Esophagus squamous epithelium (tissue), 5 donors: ENCODE results near the gene TSPAN7. TPM values are rescaled to one million over a fixed set of nuclear protein-coding genes. Genes with fewer than 3 reads are reported as not detected.

Experiments
- DNase-seq: peaks from one replicate; lab custom pipeline; 2025; lab: John Stamatoyannopoulos, UW
- H3K27ac ChIP-seq, 4 donors: fragments of 200-600 bp; sonication (generic); one replicate each; pipeline ENCODE4 v1.5.1; 2016 to 2019; ENCODE audit warnings: mild to moderate bottlenecking in 1 of 4
- H3K27me3 ChIP-seq, 4 donors: fragments of 200-600 bp; sonication (generic); 1 replicate in 3 of 4; 2 replicates in 1 of 4; pipeline versions ENCODE4 v1.5.1 to v1.6.0; 2017 to 2021; ENCODE audit warnings: antibody characterized with exemption in 1 of 4
- H3K36me3 ChIP-seq, 3 donors: fragments of 200-600 bp; sonication (generic); one replicate each; pipeline ENCODE4 v1.5.1; 2016 to 2019
- H3K4me1 ChIP-seq, 3 donors: fragments of 200-600 bp; sonication (generic); one replicate each; pipeline ENCODE4 v1.5.1; 2017 to 2019
- H3K4me3 ChIP-seq, 4 donors: fragments of 200-600 bp; sonication (generic); 1 replicate in 3 of 4; 2 replicates in 1 of 4; pipeline ENCODE4 v1.5.1; 2016 to 2019; ENCODE audit warnings: mild to moderate bottlenecking in 2 of 4, moderate library complexity in 1 of 4
- H3K9me3 ChIP-seq, 3 donors: fragments of 200-600 bp; sonication (generic); one replicate each; pipeline ENCODE4 v1.5.1; 2016 to 2019
- POLR2A ChIP-seq, 4 donors: fragments of 450-650 bp; IDR thresholded peaks; one replicate each; pipeline ENCODE4 v1.6.1; 2017; ENCODE audit warnings: antibody characterized with exemption in 4 of 4, mild to moderate bottlenecking in 4 of 4, moderate library complexity in 3 of 4
- WGBS, 2 donors: methylation state at CpG; one replicate each; pipeline ENCODE4 v1.1.5; 2018; 5-methylcytosine and 5-hydroxymethylcytosine counted together
- intact Hi-C: fragments of 100-400 bp; cut with DNase I; formaldehyde crosslinking; loops from one replicate; pipeline ENCODE4 v1.15.0; 2022
- total RNA-seq, 4 donors: library from RNA; depleted of rRNA; stranded (reverse); fragments of >200 nt; gene quantifications; one replicate each; pipeline ENCODE4 v1.1.0, GENCODE V29; 2016
- TF ChIP-seq, protein P1 (sequence below), 6 experiments: fragments of 450-650 bp in 4 of 6; fragments of 200-600 bp in 2 of 6; sonication (generic) in 2 of 6; IDR thresholded peaks; one replicate each; pipeline ENCODE4 v1.5.1; 2016 to 2019; ENCODE audit warnings: antibody characterized with exemption in 6 of 6, mild to moderate bottlenecking in 4 of 6, moderate library complexity in 4 of 6
- donor health status: DM: yes; HTN: yes; CAD: no.

TSPAN7 gene
- total RNA-seq, 4 donors from 2014 or later, result 23.9 to 40.0 (median 33.8) TPM

- Histone ChIP-seq H3K36me3 (no peaks in the 10 kb centered on the region), H3K27me3 (no peaks in the 10 kb centered on the region), H3K9me3 (no peaks in the 10 kb centered on the region), H3K4me3 (no peak overlapping the region), H3K27ac (no peak overlapping the region), H3K4me1 (no peaks in the 10 kb centered on the region)
- TF ChIP-seq POLR2A (IDR thresholded peaks at IDR 0.05), result no peak
- TF ChIP-seq, protein P1, sequence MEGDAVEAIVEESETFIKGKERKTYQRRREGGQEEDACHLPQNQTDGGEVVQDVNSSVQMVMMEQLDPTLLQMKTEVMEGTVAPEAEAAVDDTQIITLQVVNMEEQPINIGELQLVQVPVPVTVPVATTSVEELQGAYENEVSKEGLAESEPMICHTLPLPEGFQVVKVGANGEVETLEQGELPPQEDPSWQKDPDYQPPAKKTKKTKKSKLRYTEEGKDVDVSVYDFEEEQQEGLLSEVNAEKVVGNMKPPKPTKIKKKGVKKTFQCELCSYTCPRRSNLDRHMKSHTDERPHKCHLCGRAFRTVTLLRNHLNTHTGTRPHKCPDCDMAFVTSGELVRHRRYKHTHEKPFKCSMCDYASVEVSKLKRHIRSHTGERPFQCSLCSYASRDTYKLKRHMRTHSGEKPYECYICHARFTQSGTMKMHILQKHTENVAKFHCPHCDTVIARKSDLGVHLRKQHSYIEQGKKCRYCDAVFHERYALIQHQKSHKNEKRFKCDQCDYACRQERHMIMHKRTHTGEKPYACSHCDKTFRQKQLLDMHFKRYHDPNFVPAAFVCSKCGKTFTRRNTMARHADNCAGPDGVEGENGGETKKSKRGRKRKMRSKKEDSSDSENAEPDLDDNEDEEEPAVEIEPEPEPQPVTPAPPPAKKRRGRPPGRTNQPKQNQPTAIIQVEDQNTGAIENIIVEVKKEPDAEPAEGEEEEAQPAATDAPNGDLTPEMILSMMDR (IDR thresholded peaks at IDR 0.05), result no peak
- no peak for DNase-seq
- intact Hi-C loops, result no loop called here
- 79 to 87% methylated on average over 4 of the region's 4 CpGs for WGBS, 2 donors
These were observed 65.0 kb downstream of the TSPAN7 start for GRCh38 chrX:38626296-38626695.

GRCh38 chrX:38627683-38628082 is 66.3 kb downstream of the TSPAN7 start:
- H3K9me3 ChIP-seq, result no peaks in the 10 kb centered on the region
- H3K27ac ChIP-seq, result no peak overlapping the region
- intact Hi-C loops, result no loop called here
- TF ChIP-seq, protein P1 (IDR thresholded peaks at IDR 0.05), result peak in 3 of 6 experiments; percentile 19 to 52 (median 33)
- TF ChIP-seq POLR2A (IDR thresholded peaks at IDR 0.05), result no peak
- H3K4me1 ChIP-seq, result no peaks in the 10 kb centered on the region
- no peak for DNase-seq
- H3K27me3 ChIP-seq, result no peaks in the 10 kb centered on the region
- no peaks in the 10 kb centered on the region for H3K36me3 ChIP-seq
- no peak overlapping the region for H3K4me3 ChIP-seq

DNA sequence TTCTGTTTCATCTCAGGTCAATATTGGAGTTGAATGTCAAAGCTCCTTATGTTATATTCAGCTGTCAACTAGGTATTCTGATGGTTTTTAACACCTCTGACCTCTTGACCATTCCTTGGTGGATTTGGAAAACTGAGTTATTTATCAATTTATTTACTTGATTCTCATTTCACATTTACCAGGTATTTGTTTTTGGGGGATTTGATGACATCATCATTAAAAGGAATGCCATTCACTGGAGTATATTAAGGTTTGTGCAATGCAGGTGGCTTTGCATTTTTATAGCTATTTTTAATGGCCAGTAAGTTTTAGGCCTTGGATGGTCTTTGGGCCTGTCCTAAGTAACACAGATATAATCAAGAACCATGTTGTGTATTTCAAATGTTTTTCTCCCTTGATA is 67.2 kb downstream of the TSPAN7 start:
- Histone ChIP-seq H3K27me3 (no peaks in the 10 kb centered on the region), H3K4me1 (no peaks in the 10 kb centered on the region), H3K4me3 (no peak overlapping the region), H3K36me3 (no peaks in the 10 kb centered on the region), H3K9me3 (no peaks in the 10 kb centered on the region), H3K27ac (no peak overlapping the region)
- intact Hi-C loops, result no loop called here
- no peak for DNase-seq
- TF ChIP-seq, protein P1 (IDR thresholded peaks at IDR 0.05), result no peak
- no peak for TF ChIP-seq POLR2A (IDR thresholded peaks at IDR 0.05)

GRCh38 chrX:38632516-38632915 is 71.2 kb downstream of the TSPAN7 start:
- WGBS, 2 donors, result 68 to 81% methylated on average over 2 of the region's 2 CpGs
- intact Hi-C loops, result no loop called here
- H3K27ac ChIP-seq, result no peak overlapping the region

DNA sequence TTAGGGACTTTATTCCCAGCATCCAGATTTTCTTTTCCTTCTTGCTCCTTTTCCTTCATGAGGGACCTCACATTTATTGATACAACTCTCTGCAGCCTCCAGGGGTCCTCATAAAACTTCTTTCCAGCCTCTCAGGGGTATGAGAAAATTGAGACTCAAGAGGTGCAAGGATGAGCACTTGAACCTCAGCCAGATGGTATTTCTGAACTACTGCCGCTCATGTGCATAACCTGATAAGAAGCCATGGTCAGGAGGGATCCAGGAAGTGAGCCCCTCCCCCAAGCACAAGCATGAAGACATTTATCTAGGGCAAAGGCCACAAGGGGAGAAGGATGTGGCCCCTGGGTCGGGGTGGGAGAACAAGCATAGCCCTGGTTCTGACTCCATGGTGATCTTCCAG is 73.3 kb downstream of the TSPAN7 start:
- H3K27ac ChIP-seq, result no peak overlapping the region
- TF ChIP-seq POLR2A (IDR thresholded peaks at IDR 0.05), result no peak
- TF ChIP-seq, protein P1 (IDR thresholded peaks at IDR 0.05), result no peak
- H3K27me3 ChIP-seq, result no peaks in the 10 kb centered on the region
- no peaks in the 10 kb centered on the region for H3K9me3 ChIP-seq
- H3K4me1 ChIP-seq, result no peaks in the 10 kb centered on the region
- no peak for DNase-seq
- WGBS, 2 donors, result 23% methylated on average over 1 of the region's 2 CpGs; no CpG with 5 or more reads in 1 of the 2 donors
- H3K36me3 ChIP-seq, result no peaks in the 10 kb centered on the region
- H3K4me3 ChIP-seq, result no peak overlapping the region
- intact Hi-C loops, result no loop called here

More at GRCh38 chrX:38632516-38632915, 71.2 kb downstream of the TSPAN7 start:
- no peak for DNase-seq
- no peak overlapping the region for H3K4me3 ChIP-seq
- no peaks in the 10 kb centered on the region for H3K4me1 ChIP-seq
- TF ChIP-seq POLR2A (IDR thresholded peaks at IDR 0.05), result no peak
- TF ChIP-seq, protein P1 (IDR thresholded peaks at IDR 0.05), result no peak
- no peaks in the 10 kb centered on the region for H3K9me3 ChIP-seq
- H3K36me3 ChIP-seq, result no peaks in the 10 kb centered on the region
- no peaks in the 10 kb centered on the region for H3K27me3 ChIP-seq
